PC-9 (cell line): ENCODE measurements around the gene GMPR2. TPM values are rescaled to one million over a fixed set of nuclear protein-coding genes. Genes with fewer than 3 reads are reported as not detected.

Experiments used
- BruUV-seq: library from RNA; stranded (reverse); fragments of 400-500 nt; replicated peaks from 2 replicates; lab custom pipeline; 2021; lab: Mats Ljungman, UMichigan
- CTCF ChIA-PET: fragments of 300-600 bp; sonication (Branson Sonifier 250); formaldehyde crosslinking; loops from one replicate; lab custom pipeline; 2022; ENCODE audit warnings: antibody characterized with exemption; lab: Charles Lee
- POLR2A ChIA-PET: fragments of 300-600 bp; sonication (Branson Sonifier 250); formaldehyde crosslinking; loops from one replicate; lab custom pipeline; 2022; ENCODE audit warnings: antibody characterized with exemption; ENCODE audit not compliant: unreplicated experiment; lab: Charles Lee
- DNase-seq, 2 experiments: peaks; one replicate each; pipeline versions ENCODE4 v3.0.0 to v3.0.0-alpha.2; 2015 to 2022; ENCODE audit warnings: mixed read lengths in 1 of 2
- H2AFZ ChIP-seq: fragments of 200-600 bp; sonication (generic); 2 replicates; pipeline ENCODE4 v1.8.1; 2017; ENCODE audit warnings: antibody characterized with exemption
- H3F3A ChIP-seq: fragments of 200-600 bp; sonication (generic); 2 replicates; pipeline ENCODE4 v1.8.1; 2017; ENCODE audit warnings: antibody characterized with exemption, mild to moderate bottlenecking, low read depth; ENCODE audit not compliant: insufficient read depth
- H3K27ac ChIP-seq: fragments of 200-600 bp; sonication (generic); 2 replicates; pipeline ENCODE4 v1.6.1; 2016; ENCODE audit warnings: mixed run types
- H3K27me3 ChIP-seq: fragments of 200-600 bp; sonication (generic); 2 replicates; pipeline ENCODE4 v1.6.1; 2016; ENCODE audit warnings: low read depth, mixed run types; ENCODE audit not compliant: insufficient read depth
- H3K36me3 ChIP-seq: fragments of 200-600 bp; sonication (generic); 2 replicates; pipeline ENCODE4 v1.6.1; 2016; ENCODE audit warnings: low read depth, mixed run types
- H3K4me1 ChIP-seq: fragments of 200-600 bp; sonication (generic); replicated peaks from 2 replicates; pipeline ENCODE4 v1.6.1; 2016; ENCODE audit warnings: mixed run types; ENCODE audit not compliant: insufficient read depth
- H3K4me2 ChIP-seq: fragments of 200-600 bp; sonication (generic); 2 replicates; pipeline ENCODE4 v1.6.1; 2017; ENCODE audit warnings: mixed run types
- H3K4me3 ChIP-seq: fragments of 200-600 bp; sonication (generic); 2 replicates; pipeline ENCODE4 v1.6.1; 2016; ENCODE audit warnings: mixed run types
- H3K79me2 ChIP-seq: fragments of 200-600 bp; sonication (generic); 2 replicates; pipeline ENCODE4 v1.6.1; 2017; ENCODE audit warnings: low read depth, mixed run types
- H3K9me2 ChIP-seq: fragments of 200-600 bp; sonication (generic); 2 replicates; pipeline ENCODE4 v1.8.1; 2017; ENCODE audit warnings: mild to moderate bottlenecking; ENCODE audit not compliant: insufficient read depth
- H3K9me3 ChIP-seq: fragments of 200-600 bp; sonication (generic); 2 replicates; pipeline ENCODE4 v1.8.1; 2016; ENCODE audit warnings: low read depth; ENCODE audit not compliant: insufficient read depth
- H4K20me1 ChIP-seq: fragments of 200-600 bp; sonication (generic); 2 replicates; pipeline ENCODE4 v1.8.1; 2017; ENCODE audit not compliant: insufficient read depth
- CTCF ChIP-seq: fragments of 200-600 bp; sonication (generic); conservative IDR thresholded peaks from 2 replicates; pipeline ENCODE4 v1.6.1; 2017; ENCODE audit warnings: mixed run types, antibody characterized with exemption, mild to moderate bottlenecking, moderate library complexity
- EZH2 ChIP-seq: fragments of 200-600 bp; sonication (generic); IDR thresholded peaks from 2 replicates; pipeline ENCODE4 v1.8.0; 2017; ENCODE audit warnings: antibody characterized with exemption, low read depth
- intact Hi-C: fragments of 100-400 bp; cut with micrococcal nuclease; formaldehyde crosslinking; loops from one replicate; pipeline ENCODE4 v1.10.0; 2022; ENCODE audit not compliant: unreplicated experiment
- total RNA-seq: library from RNA; stranded (reverse); gene quantifications from 2 replicates; pipeline ENCODE4 v1.2.3, GENCODE V29; 2021

The GMPR2 gene
- total RNA-seq, 1 experiment from 2014 or later = 55.3 TPM

GRCh38 chr14:24231263-24232120, 1.2 kb upstream of the GMPR2 start:
- H3K9me2 ChIP-seq = no peaks in the 10 kb centered on the region
- H3F3A ChIP-seq = 0 out of 2 replicates have a peak, but pooled peaks cover 4% of the 10 kb centered on the region
- intact Hi-C loops = no loop called here
- H3K4me3 ChIP-seq = peak overlapping the region; percentile 89
- H3K27ac ChIP-seq = peak overlapping the region; percentile 59
- H2AFZ ChIP-seq = peak overlapping the region; percentile 90
- peak overlapping the region; percentile 96 for H3K4me2 ChIP-seq
- peaks cover 12% of the 10 kb centered on the region for H3K4me1 ChIP-seq
- ChIA-PET CTCF (no interaction called here), POLR2A (no interaction called here)
- TSS peak; percentile 49 for BruUV-seq
- no peaks in the 10 kb centered on the region for H3K9me3 ChIP-seq
- no peak for TF ChIP-seq EZH2
- TF ChIP-seq CTCF = no peak
- DNase-seq = no peak
- peaks cover 68% of the 10 kb centered on the region for H3K79me2 ChIP-seq
- H3K27me3 ChIP-seq = no peaks in the 10 kb centered on the region
- no peaks in the 10 kb centered on the region for H3K36me3 ChIP-seq
- no peaks in the 10 kb centered on the region for H4K20me1 ChIP-seq

GRCh38 chr14:24232121-24232644, 546 bp upstream of the GMPR2 start, which contains the start of gene NEDD8:
Gene NEDD8 (minus strand): TSS chr14:24232367. CDS start chr14:24232267, 100 bp downstream.
- Histone ChIP-seq H3K27me3 (no peaks in the 10 kb centered on the region), H3K9me2 (no peaks in the 10 kb centered on the region), H3K79me2 (peaks cover 61% of the 10 kb centered on the region), H3K4me2 (peak within 1 kb of the TSS; percentile 96), H2AFZ (peak within 1 kb of the TSS; percentile 90), H3K27ac (peak within 1 kb of the TSS; percentile 59), H3K36me3 (no peaks in the 10 kb centered on the region), H3K4me3 (peak within 1 kb of the TSS; percentile 89), H4K20me1 (no peaks in the 10 kb centered on the region), H3K9me3 (no peaks in the 10 kb centered on the region), H3K4me1 (peaks cover 12% of the 10 kb centered on the region), H3F3A (0 out of 2 replicates have a peak, but pooled peaks cover 4% of the 10 kb centered on the region)
- intact Hi-C loops = no loop called here
- POLR2A ChIA-PET = no interaction called here
- CTCF ChIA-PET = no interaction called here
- peak; percentile 74 to 85 for DNase-seq
- BruUV-seq = no TSS peak
- TF ChIP-seq EZH2 (no peak), CTCF (no peak)

GRCh38 chr14:24233538-24233866, 773 bp downstream of the GMPR2 start:
- BruUV-seq = no TSS peak
- Histone ChIP-seq H3K4me3 (peak overlapping the region; percentile 89), H3K9me2 (no peaks in the 10 kb centered on the region), H4K20me1 (no peaks in the 10 kb centered on the region), H2AFZ (0 out of 2 replicates have a peak overlapping the region, but pooled peaks have one; percentile 90), H3K36me3 (no peaks in the 10 kb centered on the region), H3K79me2 (peaks cover 53% of the 10 kb centered on the region), H3K27ac (0 out of 2 replicates have a peak overlapping the region, but pooled peaks have one; percentile 59), H3K4me2 (peak overlapping the region; percentile 96), H3F3A (peaks cover 8% of the 10 kb centered on the region; the same call in 1 of the 2 replicates), H3K9me3 (no peaks in the 10 kb centered on the region), H3K27me3 (no peaks in the 10 kb centered on the region), H3K4me1 (peaks cover 12% of the 10 kb centered on the region)
- ChIA-PET POLR2A (interaction anchor here (0.7 kb wide), 1 partner anchor 37 kb away, joined by 4 read pairs; no protein-coding TSS in a partner anchor), CTCF (no interaction called here)
- no peak for DNase-seq
- TF ChIP-seq CTCF (no peak), EZH2 (no peak)
- intact Hi-C loops = no loop called here
